ENCODE data around the gene SIT1. TPM values are rescaled to one million over a fixed set of nuclear protein-coding genes. Genes with fewer than 3 reads are reported as not detected.
"Not testable (repeated sequence)": the region's sequence is repeated elsewhere in the genome, so short reads cannot be mapped to it uniquely, and the experiment has no call there.

The SIT1 gene
- total RNA-seq, 1 donor from 2014 or later, result not detected

DNA sequence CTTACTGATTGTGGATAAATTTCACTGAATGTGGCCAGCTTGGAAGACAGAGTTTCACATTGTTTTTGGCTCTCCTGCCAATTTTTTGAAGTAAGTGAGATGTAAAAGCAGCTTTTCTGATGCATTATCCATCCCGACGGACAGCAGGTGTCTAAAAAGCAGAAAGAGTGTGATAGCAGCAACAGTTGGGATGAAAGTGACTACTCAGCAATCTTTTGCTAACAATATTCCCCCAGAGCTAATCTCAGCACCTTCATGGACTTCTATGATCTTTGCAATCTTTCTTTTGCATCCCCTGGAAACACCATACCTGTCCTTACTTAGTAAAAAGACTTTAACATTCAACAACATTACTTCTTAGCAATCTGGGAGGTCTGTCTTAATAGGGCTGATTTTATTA, 37.9 kb downstream of the SIT1 start:
- TF ChIP-seq, protein P1, sequence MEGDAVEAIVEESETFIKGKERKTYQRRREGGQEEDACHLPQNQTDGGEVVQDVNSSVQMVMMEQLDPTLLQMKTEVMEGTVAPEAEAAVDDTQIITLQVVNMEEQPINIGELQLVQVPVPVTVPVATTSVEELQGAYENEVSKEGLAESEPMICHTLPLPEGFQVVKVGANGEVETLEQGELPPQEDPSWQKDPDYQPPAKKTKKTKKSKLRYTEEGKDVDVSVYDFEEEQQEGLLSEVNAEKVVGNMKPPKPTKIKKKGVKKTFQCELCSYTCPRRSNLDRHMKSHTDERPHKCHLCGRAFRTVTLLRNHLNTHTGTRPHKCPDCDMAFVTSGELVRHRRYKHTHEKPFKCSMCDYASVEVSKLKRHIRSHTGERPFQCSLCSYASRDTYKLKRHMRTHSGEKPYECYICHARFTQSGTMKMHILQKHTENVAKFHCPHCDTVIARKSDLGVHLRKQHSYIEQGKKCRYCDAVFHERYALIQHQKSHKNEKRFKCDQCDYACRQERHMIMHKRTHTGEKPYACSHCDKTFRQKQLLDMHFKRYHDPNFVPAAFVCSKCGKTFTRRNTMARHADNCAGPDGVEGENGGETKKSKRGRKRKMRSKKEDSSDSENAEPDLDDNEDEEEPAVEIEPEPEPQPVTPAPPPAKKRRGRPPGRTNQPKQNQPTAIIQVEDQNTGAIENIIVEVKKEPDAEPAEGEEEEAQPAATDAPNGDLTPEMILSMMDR (IDR thresholded peaks at IDR 0.05; ENCODE audit: insufficient read depth, low read length, severe bottlenecking), result no peak
- peak; percentile 58 for FAIRE-seq
- DNase-seq (ENCODE audit: low read depth), result no peak
- Histone ChIP-seq H3K36me3 (ENCODE audit: control insufficient read depth, insufficient read depth, low read length) (peaks cover 8% of the 10 kb centered on the region), H3K27me3 (ENCODE audit: control insufficient read depth, insufficient read depth, low read length) (peaks cover 4% of the 10 kb centered on the region), H3K4me3 (ENCODE audit: low read depth, low read length) (no peak overlapping the region)

DNA sequence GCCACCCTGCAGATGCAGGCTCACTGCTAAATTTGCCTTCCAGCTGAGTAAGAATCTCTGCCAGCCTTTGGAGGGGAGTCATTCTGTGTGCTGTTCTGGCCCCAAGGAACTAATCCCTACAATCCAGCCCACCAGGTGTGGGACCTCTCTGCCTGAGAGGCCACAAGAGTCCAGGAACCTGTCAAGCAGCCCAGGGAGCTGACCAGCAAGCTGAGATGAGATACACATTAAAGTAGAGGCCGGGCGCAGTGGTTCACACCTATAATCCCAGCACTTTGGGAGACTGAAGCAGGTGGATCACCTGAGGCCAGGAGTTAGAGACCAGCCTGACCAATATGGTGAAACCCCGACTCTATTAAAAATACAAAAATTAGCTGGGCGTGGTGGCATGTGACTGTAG, 38.7 kb downstream of the SIT1 start:
- not testable (repeated sequence) for H3K27me3 ChIP-seq (ENCODE audit: control insufficient read depth, insufficient read depth, low read length); H3K36me3 ChIP-seq (ENCODE audit: control insufficient read depth, insufficient read depth, low read length); FAIRE-seq; DNase-seq (ENCODE audit: low read depth); H3K4me3 ChIP-seq (ENCODE audit: low read depth, low read length)

DNA sequence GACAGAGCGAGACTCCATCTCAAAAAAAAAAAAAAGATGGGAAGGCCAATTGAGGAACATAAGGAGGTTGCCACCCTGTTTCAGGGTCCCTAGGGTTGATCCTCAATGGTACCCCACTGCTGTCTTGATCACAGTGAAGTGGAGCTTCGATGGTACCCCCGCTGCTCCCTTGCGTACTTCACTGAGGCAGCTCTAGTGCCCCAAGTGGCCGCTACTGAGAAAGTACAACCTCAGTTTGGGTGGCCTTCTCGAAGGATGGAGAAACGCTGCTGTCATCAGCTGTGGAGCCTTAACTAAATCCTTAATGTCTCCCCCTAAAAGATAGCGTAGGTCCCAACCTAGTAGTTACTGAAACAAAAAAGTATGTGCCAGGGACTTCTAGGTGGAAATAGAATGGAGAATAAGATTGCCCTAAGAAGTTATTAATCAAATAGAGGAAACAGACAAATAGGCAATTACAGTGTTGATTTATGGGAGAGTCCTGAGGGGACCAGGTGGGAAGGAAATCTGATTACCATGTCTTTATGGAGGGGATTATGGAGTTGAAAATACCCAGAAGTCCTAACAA, 39.4 kb downstream of the SIT1 start:
- TF ChIP-seq, protein P1 (IDR thresholded peaks at IDR 0.05; ENCODE audit: insufficient read depth, low read length, severe bottlenecking), result peak; percentile 79
- FAIRE-seq, result peak; percentile 52
- H3K36me3 ChIP-seq (ENCODE audit: control insufficient read depth, insufficient read depth, low read length), result peaks cover 8% of the 10 kb centered on the region
- peak; percentile 44 for DNase-seq (ENCODE audit: low read depth)
- peaks cover 1% of the 10 kb centered on the region for H3K27me3 ChIP-seq (ENCODE audit: control insufficient read depth, insufficient read depth, low read length)
- H3K4me3 ChIP-seq (ENCODE audit: low read depth, low read length), result no peak overlapping the region

DNA sequence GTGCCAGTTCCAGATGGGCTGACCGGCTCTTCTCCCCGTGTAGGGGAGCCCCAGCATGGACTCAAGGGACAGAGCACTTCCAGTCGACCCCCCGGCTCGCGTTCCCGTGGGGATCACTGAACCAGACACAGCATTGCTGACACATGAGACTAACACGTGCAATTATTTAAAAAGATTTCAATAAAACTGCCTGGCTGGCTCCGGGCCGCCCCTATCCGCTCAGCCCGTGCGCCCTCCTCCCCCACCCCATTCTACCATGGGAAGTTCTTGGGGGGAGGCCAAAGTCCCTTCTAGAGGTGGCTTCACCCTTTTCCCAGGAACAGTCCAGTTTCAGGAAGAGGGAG, 40.9 kb downstream of the SIT1 start:
- Histone ChIP-seq H3K27me3 (ENCODE audit: control insufficient read depth, insufficient read depth, low read length) (no peaks in the 10 kb centered on the region), H3K4me3 (ENCODE audit: low read depth, low read length) (no peak overlapping the region), H3K36me3 (ENCODE audit: control insufficient read depth, insufficient read depth, low read length) (peaks cover 8% of the 10 kb centered on the region)
- no peak for FAIRE-seq
- DNase-seq (ENCODE audit: low read depth), result no peak
- TF ChIP-seq, protein P1 (IDR thresholded peaks at IDR 0.05; ENCODE audit: insufficient read depth, low read length, severe bottlenecking), result no peak

- TF ChIP-seq, protein P1 (IDR thresholded peaks at IDR 0.05; ENCODE audit: insufficient read depth, low read length, severe bottlenecking), result no peak
- FAIRE-seq, result no peak
Measured at GRCh38 chr9:35609001-35609819, 41.5 kb downstream of the SIT1 start.

DNA sequence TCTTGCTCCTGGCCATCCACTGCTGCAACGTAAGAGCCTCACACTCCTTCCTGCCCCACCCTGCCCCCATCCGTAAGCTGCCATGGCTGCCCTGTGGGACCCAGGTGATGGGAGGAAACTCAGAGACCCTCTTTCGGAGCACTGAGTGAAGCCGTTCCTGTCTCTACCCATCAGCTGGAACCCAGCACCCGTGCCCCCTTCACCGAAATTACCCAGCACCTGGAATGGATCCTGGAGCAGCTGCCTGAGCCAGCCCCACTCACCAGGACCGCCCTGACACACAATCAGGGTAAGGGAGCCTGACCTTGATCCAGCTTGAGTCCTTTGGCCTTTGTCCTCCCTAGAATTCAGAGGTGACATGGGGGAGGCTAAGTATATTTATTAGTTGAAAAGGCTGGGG, 42.5 kb downstream of the SIT1 start:
- FAIRE-seq (no peak), DNase-seq (ENCODE audit: low read depth) (no peak)
- Histone ChIP-seq H3K27me3 (ENCODE audit: control insufficient read depth, insufficient read depth, low read length) (no peaks in the 10 kb centered on the region), H3K4me3 (ENCODE audit: low read depth, low read length) (no peak overlapping the region), H3K36me3 (ENCODE audit: control insufficient read depth, insufficient read depth, low read length) (peaks cover 8% of the 10 kb centered on the region)
- TF ChIP-seq, protein P1 (IDR thresholded peaks at IDR 0.05; ENCODE audit: insufficient read depth, low read length, severe bottlenecking), result no peak

More at GRCh38 chr9:35609001-35609819, 41.5 kb downstream of the SIT1 start:
- H3K36me3 ChIP-seq (ENCODE audit: control insufficient read depth, insufficient read depth, low read length), result peaks cover 8% of the 10 kb centered on the region
- H3K4me3 ChIP-seq (ENCODE audit: low read depth, low read length), result no peak overlapping the region
- DNase-seq (ENCODE audit: low read depth), result no peak
- no peaks in the 10 kb centered on the region for H3K27me3 ChIP-seq (ENCODE audit: control insufficient read depth, insufficient read depth, low read length)
